HCT116 (cell line): Measurements from ENCODE around the gene RNASE2. TPM values are rescaled to one million over a fixed set of nuclear protein-coding genes. Genes with fewer than 3 reads are reported as not detected.

Experiments
- CBX3 ChIP-seq: IDR thresholded peaks from 2 replicates; pipeline ENCODE4 v1.6.1; 2012; ENCODE audit warnings: low read depth
- EGR1 ChIP-seq: IDR thresholded peaks from 2 replicates; pipeline ENCODE4 v1.6.1; 2012; ENCODE audit warnings: low read depth
- POLR2A ChIP-seq: IDR thresholded peaks from 2 replicates; pipeline ENCODE4 v1.7.0; 2011; ENCODE audit warnings: borderline replicate concordance; ENCODE audit not compliant: insufficient read depth, insufficient read length; ENCODE audit errors: extremely low read depth
- POLR2AphosphoS5 ChIP-seq: IDR thresholded peaks from 2 replicates; pipeline ENCODE4 v1.6.1; 2011; ENCODE audit warnings: mild to moderate bottlenecking, low read depth, low read length, moderate library complexity
- RAD21 ChIP-seq: IDR thresholded peaks from 2 replicates; pipeline ENCODE4 v1.6.1; 2012; ENCODE audit warnings: low read depth, mild to moderate bottlenecking
- SIN3A ChIP-seq: IDR thresholded peaks from 2 replicates; pipeline ENCODE4 v1.6.1; 2012; ENCODE audit warnings: low read depth
- SP1 ChIP-seq: IDR thresholded peaks from 2 replicates; pipeline ENCODE4 v1.6.1; 2012; ENCODE audit warnings: low read depth
- SRF ChIP-seq: IDR thresholded peaks from 2 replicates; pipeline ENCODE4 v1.6.1; 2012; ENCODE audit warnings: low read depth
- TCF7L2 ChIP-seq: IDR thresholded peaks from 2 replicates; pipeline ENCODE4 v1.7.0; 2011; ENCODE audit warnings: borderline replicate concordance, inconsistent platforms; ENCODE audit not compliant: insufficient read depth, insufficient read length; ENCODE audit errors: extremely low read depth
- ZBTB33 ChIP-seq: IDR thresholded peaks from 2 replicates; pipeline ENCODE4 v1.6.1; 2011; ENCODE audit warnings: mild to moderate bottlenecking, low read length, moderate library complexity; ENCODE audit not compliant: insufficient replicate concordance; ENCODE audit errors: extremely low read depth
- ZFX ChIP-seq: fragments of 450-650 bp; IDR thresholded peaks from 2 replicates; pipeline ENCODE4 v1.6.1; 2017
- ZNF274 ChIP-seq: fragments of 200-500 bp; sonication (Bioruptor generic); IDR thresholded peaks from 2 replicates; pipeline ENCODE4 v1.6.1; 2014; ENCODE audit warnings: mild to moderate bottlenecking, low read depth, low read length, inconsistent platforms
- total RNA-seq: library from RNA; stranded (reverse); gene quantifications from one replicate; pipeline ENCODE4 v1.2.1, GENCODE V29; 2021; ENCODE audit not compliant: unreplicated experiment
- TF ChIP-seq, protein P1 (sequence below): IDR thresholded peaks from 2 replicates; pipeline ENCODE4 v1.6.1; 2012; ENCODE audit warnings: low read depth
- TF ChIP-seq, protein P2 (sequence below): IDR thresholded peaks from 2 replicates; pipeline ENCODE4 v1.6.1; 2012

RNASE2 gene
- total RNA-seq, 1 experiment from 2014 or later: not detected

- TF ChIP-seq, protein P1, sequence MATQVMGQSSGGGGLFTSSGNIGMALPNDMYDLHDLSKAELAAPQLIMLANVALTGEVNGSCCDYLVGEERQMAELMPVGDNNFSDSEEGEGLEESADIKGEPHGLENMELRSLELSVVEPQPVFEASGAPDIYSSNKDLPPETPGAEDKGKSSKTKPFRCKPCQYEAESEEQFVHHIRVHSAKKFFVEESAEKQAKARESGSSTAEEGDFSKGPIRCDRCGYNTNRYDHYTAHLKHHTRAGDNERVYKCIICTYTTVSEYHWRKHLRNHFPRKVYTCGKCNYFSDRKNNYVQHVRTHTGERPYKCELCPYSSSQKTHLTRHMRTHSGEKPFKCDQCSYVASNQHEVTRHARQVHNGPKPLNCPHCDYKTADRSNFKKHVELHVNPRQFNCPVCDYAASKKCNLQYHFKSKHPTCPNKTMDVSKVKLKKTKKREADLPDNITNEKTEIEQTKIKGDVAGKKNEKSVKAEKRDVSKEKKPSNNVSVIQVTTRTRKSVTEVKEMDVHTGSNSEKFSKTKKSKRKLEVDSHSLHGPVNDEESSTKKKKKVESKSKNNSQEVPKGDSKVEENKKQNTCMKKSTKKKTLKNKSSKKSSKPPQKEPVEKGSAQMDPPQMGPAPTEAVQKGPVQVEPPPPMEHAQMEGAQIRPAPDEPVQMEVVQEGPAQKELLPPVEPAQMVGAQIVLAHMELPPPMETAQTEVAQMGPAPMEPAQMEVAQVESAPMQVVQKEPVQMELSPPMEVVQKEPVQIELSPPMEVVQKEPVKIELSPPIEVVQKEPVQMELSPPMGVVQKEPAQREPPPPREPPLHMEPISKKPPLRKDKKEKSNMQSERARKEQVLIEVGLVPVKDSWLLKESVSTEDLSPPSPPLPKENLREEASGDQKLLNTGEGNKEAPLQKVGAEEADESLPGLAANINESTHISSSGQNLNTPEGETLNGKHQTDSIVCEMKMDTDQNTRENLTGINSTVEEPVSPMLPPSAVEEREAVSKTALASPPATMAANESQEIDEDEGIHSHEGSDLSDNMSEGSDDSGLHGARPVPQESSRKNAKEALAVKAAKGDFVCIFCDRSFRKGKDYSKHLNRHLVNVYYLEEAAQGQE: no peak
- TF ChIP-seq RAD21: no peak
- no peak; the same call in 1 of the 2 replicates for TF ChIP-seq SIN3A
- peak; percentile 50 for TF ChIP-seq EGR1
- TF ChIP-seq CBX3: 0 out of 2 replicates have a peak, but pooled peaks have one; percentile 29
- TF ChIP-seq ZBTB33: no peak
- peak; percentile 74 for TF ChIP-seq ZFX
- peak; percentile 58; the same call in 1 of the 2 replicates for TF ChIP-seq POLR2AphosphoS5
- no peak for TF ChIP-seq ZNF274
- TF ChIP-seq, protein P2, sequence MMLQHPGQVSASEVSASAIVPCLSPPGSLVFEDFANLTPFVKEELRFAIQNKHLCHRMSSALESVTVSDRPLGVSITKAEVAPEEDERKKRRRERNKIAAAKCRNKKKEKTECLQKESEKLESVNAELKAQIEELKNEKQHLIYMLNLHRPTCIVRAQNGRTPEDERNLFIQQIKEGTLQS: no peak
- TF ChIP-seq SRF: no peak
- peak; percentile 97 for TF ChIP-seq SP1
- peak; percentile 65 for TF ChIP-seq TCF7L2
- TF ChIP-seq POLR2A: peak; percentile 44
These were observed 34.7 kb downstream of the RNASE2 start, which contains the start of gene METTL17 (continued) for GRCh38 chr14:20989787-20990600.
